Loucy (cell line): ENCODE data around the gene NHLRC4.

Experiments used
- H2AFZ ChIP-seq: fragments of 200-600 bp; sonication (generic); 2 replicates; pipeline ENCODE4 v1.6.0; 2016; ENCODE audit warnings: antibody characterized with exemption, mild to moderate bottlenecking, low read length, moderate library complexity
- H3F3A ChIP-seq: fragments of 200-600 bp; 2 replicates; pipeline ENCODE4 v1.6.0; 2016; ENCODE audit warnings: antibody characterized with exemption, low read depth, mild to moderate bottlenecking
- H3K27me3 ChIP-seq: fragments of 200-600 bp; sonication (generic); 2 replicates; pipeline ENCODE4 v1.6.1; 2014; ENCODE audit warnings: low read length, mild to moderate bottlenecking; ENCODE audit not compliant: insufficient read depth, poor library complexity, severe bottlenecking
- H3K36me3 ChIP-seq: fragments of 200-600 bp; sonication (generic); 2 replicates; pipeline ENCODE4 v1.6.1; 2016; ENCODE audit warnings: low read length; ENCODE audit not compliant: insufficient read depth
- H3K4me1 ChIP-seq: fragments of 200-600 bp; sonication (generic); 2 replicates; pipeline ENCODE4 v1.5.1; 2014; ENCODE audit warnings: low read length, mild to moderate bottlenecking; ENCODE audit not compliant: insufficient read depth, poor library complexity, severe bottlenecking
- H3K4me2 ChIP-seq: fragments of 200-600 bp; sonication (generic); 2 replicates; pipeline ENCODE4 v1.6.0; 2014; ENCODE audit warnings: antibody characterized with exemption, low read length, low read depth, mild to moderate bottlenecking; ENCODE audit not compliant: poor library complexity, severe bottlenecking
- H3K4me3 ChIP-seq: fragments of 200-600 bp; sonication (generic); 2 replicates; pipeline ENCODE4 v1.5.1; 2014; ENCODE audit warnings: low read length, mild to moderate bottlenecking, mixed read lengths; ENCODE audit not compliant: poor library complexity, severe bottlenecking
- H3K79me2 ChIP-seq: fragments of 200-600 bp; sonication (generic); 2 replicates; pipeline ENCODE4 v1.6.1; 2014; ENCODE audit warnings: low read length; ENCODE audit not compliant: insufficient read depth
- H3K9ac ChIP-seq: fragments of 200-600 bp; sonication (generic); 2 replicates; pipeline ENCODE4 v1.6.0; 2014; ENCODE audit warnings: mild to moderate bottlenecking, low read depth, low read length, moderate library complexity; ENCODE audit not compliant: poor library complexity, severe bottlenecking
- H3K9me2 ChIP-seq: fragments of 200-600 bp; sonication (generic); replicated peaks from 2 replicates; pipeline ENCODE4 v1.6.1; 2016; ENCODE audit warnings: low read depth, low read length, mixed read lengths
- H3K9me3 ChIP-seq: fragments of 200-600 bp; sonication (generic); 2 replicates; pipeline ENCODE4 v1.6.1; 2014; ENCODE audit warnings: mild to moderate bottlenecking, antibody characterized with exemption, low read length, low read depth; ENCODE audit not compliant: insufficient read depth
- H4K20me1 ChIP-seq: fragments of 200-600 bp; sonication (generic); 2 replicates; pipeline ENCODE4 v1.6.0; 2014; ENCODE audit warnings: antibody characterized with exemption, low read length, mild to moderate bottlenecking; ENCODE audit not compliant: insufficient read depth, poor library complexity, severe bottlenecking
- CTCF ChIP-seq: fragments of 200-600 bp; sonication (generic); conservative IDR thresholded peaks from 2 replicates; pipeline ENCODE4 v1.5.1; 2014; ENCODE audit warnings: mild to moderate bottlenecking, antibody characterized with exemption, low read length
- EZH2phosphoT487 ChIP-seq: fragments of 200-600 bp; IDR thresholded peaks from 2 replicates; pipeline ENCODE4 v1.6.1; 2018; ENCODE audit warnings: antibody characterized with exemption, mild to moderate bottlenecking, moderate library complexity, borderline replicate concordance

The NHLRC4 gene

GRCh38 chr16:598823-599739 is 32.3 kb downstream of the NHLRC4 start:
- no peaks in the 10 kb centered on the region for H3K9me2 ChIP-seq
- no peaks in the 10 kb centered on the region for H3F3A ChIP-seq
- TF ChIP-seq EZH2phosphoT487 = no peak
- no peak for TF ChIP-seq CTCF
- no peak overlapping the region for H2AFZ ChIP-seq
- H3K4me2 ChIP-seq = no peak overlapping the region
- no peaks in the 10 kb centered on the region for H3K9me3 ChIP-seq
- no peaks in the 10 kb centered on the region; the same call in 1 of the 2 replicates for H3K36me3 ChIP-seq
- no peaks in the 10 kb centered on the region for H3K27me3 ChIP-seq
- H3K4me3 ChIP-seq = no peak overlapping the region
- H3K9ac ChIP-seq = no peak overlapping the region
- peaks cover 19% of the 10 kb centered on the region; the same call in 1 of the 2 replicates for H3K79me2 ChIP-seq
- no peaks in the 10 kb centered on the region for H3K4me1 ChIP-seq
- no peaks in the 10 kb centered on the region for H4K20me1 ChIP-seq

- H2AFZ ChIP-seq = no peak overlapping the region
- no peak overlapping the region for H3K4me2 ChIP-seq
- H3K79me2 ChIP-seq = peaks cover 6% of the 10 kb centered on the region; the same call in 1 of the 2 replicates
- no peak overlapping the region for H3K4me3 ChIP-seq
- no peaks in the 10 kb centered on the region for H3K9me2 ChIP-seq
- no peaks in the 10 kb centered on the region for H3K27me3 ChIP-seq
- no peaks in the 10 kb centered on the region; the same call in 1 of the 2 replicates for H3K36me3 ChIP-seq
- no peaks in the 10 kb centered on the region for H3F3A ChIP-seq
- no peaks in the 10 kb centered on the region for H4K20me1 ChIP-seq
- no peak for TF ChIP-seq EZH2phosphoT487
- TF ChIP-seq CTCF = peak; percentile 30; the same call in 1 of the 2 replicates
- no peaks in the 10 kb centered on the region for H3K4me1 ChIP-seq
- H3K9ac ChIP-seq = no peak overlapping the region
- no peaks in the 10 kb centered on the region for H3K9me3 ChIP-seq
Observed at GRCh38 chr16:600781-601180, 34.0 kb downstream of the NHLRC4 start.

- Histone ChIP-seq H3K36me3 (no peaks in the 10 kb centered on the region; the same call in 1 of the 2 replicates), H3K4me3 (no peak overlapping the region), H3K9me3 (no peaks in the 10 kb centered on the region), H2AFZ (no peak overlapping the region), H3K9me2 (no peaks in the 10 kb centered on the region), H3K79me2 (no peaks in the 10 kb centered on the region), H3K4me1 (no peaks in the 10 kb centered on the region), H3K27me3 (no peaks in the 10 kb centered on the region), H3K9ac (no peak overlapping the region), H3K4me2 (no peak overlapping the region), H4K20me1 (no peaks in the 10 kb centered on the region), H3F3A (no peaks in the 10 kb centered on the region)
- TF ChIP-seq CTCF (no peak), EZH2phosphoT487 (no peak)
Observed at GRCh38 chr16:603933-604332, 37.1 kb downstream of the NHLRC4 start.
